Measurements from ENCODE around the gene CLDN11. TPM values are rescaled to one million over a fixed set of nuclear protein-coding genes. Genes with fewer than 3 reads are reported as not detected.

Gene CLDN11
- polyA plus RNA-seq, 1 experiment = 5.6 TPM

DNA sequence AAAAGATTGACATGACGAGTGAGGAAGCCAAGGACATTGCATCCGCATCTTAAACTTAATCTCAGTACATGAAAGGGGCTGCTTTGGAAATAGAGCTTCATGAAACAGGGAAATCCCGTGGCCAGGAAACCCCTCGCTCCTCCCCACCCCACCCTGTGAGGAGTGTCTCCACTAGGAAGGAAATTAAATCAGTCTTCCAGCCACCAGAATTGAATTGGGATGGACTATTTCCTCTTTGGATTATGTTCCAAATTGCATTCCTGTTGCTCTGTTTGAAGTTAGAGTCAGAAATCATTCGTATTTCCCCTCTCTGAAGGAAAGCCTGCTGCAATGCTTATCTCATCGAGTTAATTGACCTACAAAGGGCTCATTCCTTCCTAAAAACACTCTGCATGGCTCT is 35.8 kb downstream of the CLDN11 start:
- Histone ChIP-seq H3K36me3 (ENCODE audit: control insufficient read depth, insufficient read depth, low read length) (no peaks in the 10 kb centered on the region), H3K4me3 (ENCODE audit: low read depth, low read length) (no peak overlapping the region), H3K27me3 (ENCODE audit: control insufficient read depth, insufficient read depth, low read length) (no peaks in the 10 kb centered on the region; the same call in 1 of the 2 replicates)
- ChIA-PET CTCF (interaction anchor here (1.2 kb wide), 2 partner anchors 23 to 39 kb away, joined by 3 read pairs; no protein-coding TSS in a partner anchor), POLR2A (no interaction called here)
- TF ChIP-seq, protein P1, sequence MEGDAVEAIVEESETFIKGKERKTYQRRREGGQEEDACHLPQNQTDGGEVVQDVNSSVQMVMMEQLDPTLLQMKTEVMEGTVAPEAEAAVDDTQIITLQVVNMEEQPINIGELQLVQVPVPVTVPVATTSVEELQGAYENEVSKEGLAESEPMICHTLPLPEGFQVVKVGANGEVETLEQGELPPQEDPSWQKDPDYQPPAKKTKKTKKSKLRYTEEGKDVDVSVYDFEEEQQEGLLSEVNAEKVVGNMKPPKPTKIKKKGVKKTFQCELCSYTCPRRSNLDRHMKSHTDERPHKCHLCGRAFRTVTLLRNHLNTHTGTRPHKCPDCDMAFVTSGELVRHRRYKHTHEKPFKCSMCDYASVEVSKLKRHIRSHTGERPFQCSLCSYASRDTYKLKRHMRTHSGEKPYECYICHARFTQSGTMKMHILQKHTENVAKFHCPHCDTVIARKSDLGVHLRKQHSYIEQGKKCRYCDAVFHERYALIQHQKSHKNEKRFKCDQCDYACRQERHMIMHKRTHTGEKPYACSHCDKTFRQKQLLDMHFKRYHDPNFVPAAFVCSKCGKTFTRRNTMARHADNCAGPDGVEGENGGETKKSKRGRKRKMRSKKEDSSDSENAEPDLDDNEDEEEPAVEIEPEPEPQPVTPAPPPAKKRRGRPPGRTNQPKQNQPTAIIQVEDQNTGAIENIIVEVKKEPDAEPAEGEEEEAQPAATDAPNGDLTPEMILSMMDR (IDR thresholded peaks at IDR 0.05; ENCODE audit: insufficient read depth, low read depth, low read length) = no peak
- DNase-seq (ENCODE audit: low read depth) = no peak

GRCh38 chr3:170458285-170458684 is 39.6 kb downstream of the CLDN11 start:
- no peak for DNase-seq (ENCODE audit: low read depth)
- H3K27me3 ChIP-seq (ENCODE audit: control insufficient read depth, insufficient read depth, low read length) = no peaks in the 10 kb centered on the region; the same call in 1 of the 2 replicates
- ChIA-PET CTCF (interaction anchor here (1.0 kb wide), 1 partner anchor 10 kb away, joined by 5 read pairs; no protein-coding TSS in a partner anchor), POLR2A (no interaction called here)
- TF ChIP-seq, protein P1 (IDR thresholded peaks at IDR 0.05; ENCODE audit: insufficient read depth, low read depth, low read length) = no peak
- no peak overlapping the region for H3K4me3 ChIP-seq (ENCODE audit: low read depth, low read length)
- no peaks in the 10 kb centered on the region for H3K36me3 ChIP-seq (ENCODE audit: control insufficient read depth, insufficient read depth, low read length)

DNA sequence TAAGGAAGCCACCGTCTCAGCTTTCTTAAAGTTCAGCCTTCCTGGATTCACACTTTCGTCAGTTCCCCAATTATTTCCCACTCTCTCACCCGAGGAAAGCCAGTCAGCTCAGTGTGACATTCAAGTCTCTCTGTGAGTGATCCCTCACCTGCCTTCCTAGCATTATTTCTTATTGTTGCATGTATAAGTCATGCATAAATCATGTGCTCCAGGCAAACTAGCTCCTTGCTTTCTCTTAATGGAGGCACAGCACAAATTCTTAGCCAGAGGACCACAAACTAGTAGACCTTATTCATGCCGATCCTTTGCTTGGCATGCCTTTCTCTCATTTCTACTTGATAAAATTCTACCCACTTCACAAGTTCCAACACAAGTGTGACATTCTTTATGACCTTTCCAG is 44.3 kb downstream of the CLDN11 start:
- H3K36me3 ChIP-seq (ENCODE audit: control insufficient read depth, insufficient read depth, low read length) = no peaks in the 10 kb centered on the region
- H3K4me3 ChIP-seq (ENCODE audit: low read depth, low read length) = no peak overlapping the region
- CTCF ChIA-PET = interaction anchor here (1.1 to 1.5 kb wide), 2 partner anchors 12 to 17 kb away, joined by 3 to 4 read pairs; no protein-coding TSS in a partner anchor
- DNase-seq (ENCODE audit: low read depth) = no peak
- POLR2A ChIA-PET = no interaction called here
- no peaks in the 10 kb centered on the region for H3K27me3 ChIP-seq (ENCODE audit: control insufficient read depth, insufficient read depth, low read length)
- TF ChIP-seq, protein P1 (IDR thresholded peaks at IDR 0.05; ENCODE audit: insufficient read depth, low read depth, low read length) = no peak

- TF ChIP-seq, protein P1 (IDR thresholded peaks at IDR 0.05; ENCODE audit: insufficient read depth, low read depth, low read length) = no peak
- no peak overlapping the region for H3K4me3 ChIP-seq (ENCODE audit: low read depth, low read length)
- no peaks in the 10 kb centered on the region for H3K36me3 ChIP-seq (ENCODE audit: control insufficient read depth, insufficient read depth, low read length)
- ChIA-PET CTCF (no interaction called here), POLR2A (no interaction called here)
- DNase-seq (ENCODE audit: low read depth) = no peak
- H3K27me3 ChIP-seq (ENCODE audit: control insufficient read depth, insufficient read depth, low read length) = no peaks in the 10 kb centered on the region
Measured at GRCh38 chr3:170465955-170466354, 47.3 kb downstream of the CLDN11 start.

GRCh38 chr3:170467007-170467406 is 48.3 kb downstream of the CLDN11 start:
- CTCF ChIA-PET = no interaction called here
- no peak for DNase-seq (ENCODE audit: low read depth)
- no peaks in the 10 kb centered on the region for H3K27me3 ChIP-seq (ENCODE audit: control insufficient read depth, insufficient read depth, low read length)
- H3K36me3 ChIP-seq (ENCODE audit: control insufficient read depth, insufficient read depth, low read length) = no peaks in the 10 kb centered on the region
- H3K4me3 ChIP-seq (ENCODE audit: low read depth, low read length) = no peak overlapping the region
- TF ChIP-seq, protein P1 (IDR thresholded peaks at IDR 0.05; ENCODE audit: insufficient read depth, low read depth, low read length) = no peak
- POLR2A ChIA-PET = no interaction called here

All from BJ (cell line).